ENCODE data around the gene CD40LG. TPM values are rescaled to one million over a fixed set of nuclear protein-coding genes. Genes with fewer than 3 reads are reported as not detected.

CD40LG gene
- total RNA-seq, 1 donor from 2014 or later, result not detected

DNA sequence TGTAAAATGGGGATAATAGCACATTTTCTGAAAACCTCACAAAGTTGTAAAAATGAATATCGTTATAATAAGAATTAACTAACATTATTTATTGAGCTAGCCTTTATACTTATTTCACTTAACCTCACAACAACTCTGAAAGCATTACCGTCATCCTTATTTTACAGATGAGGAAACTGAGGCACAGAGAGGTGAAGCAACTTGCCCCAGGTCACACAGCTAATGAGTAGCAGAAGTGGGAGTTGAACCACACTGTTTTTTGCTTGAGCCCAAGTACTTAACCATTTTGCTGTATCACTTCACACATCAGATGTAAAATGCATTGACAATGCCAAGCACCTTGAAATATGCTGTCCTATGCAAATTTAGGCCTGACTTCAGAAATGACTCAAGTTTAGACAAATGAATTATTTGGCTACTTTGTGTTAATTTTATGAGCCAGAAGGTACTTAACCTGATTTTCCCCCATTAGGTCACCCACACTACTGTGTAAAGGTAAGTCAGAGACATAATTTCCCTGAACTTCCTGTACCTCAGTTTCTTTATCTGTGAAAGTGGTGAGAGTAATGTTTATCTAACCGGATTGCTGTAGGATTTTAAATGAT, 23.1 kb downstream of the CD40LG start:
- no peak for DNase-seq (ENCODE audit: low read depth)
- TF ChIP-seq, protein P1, sequence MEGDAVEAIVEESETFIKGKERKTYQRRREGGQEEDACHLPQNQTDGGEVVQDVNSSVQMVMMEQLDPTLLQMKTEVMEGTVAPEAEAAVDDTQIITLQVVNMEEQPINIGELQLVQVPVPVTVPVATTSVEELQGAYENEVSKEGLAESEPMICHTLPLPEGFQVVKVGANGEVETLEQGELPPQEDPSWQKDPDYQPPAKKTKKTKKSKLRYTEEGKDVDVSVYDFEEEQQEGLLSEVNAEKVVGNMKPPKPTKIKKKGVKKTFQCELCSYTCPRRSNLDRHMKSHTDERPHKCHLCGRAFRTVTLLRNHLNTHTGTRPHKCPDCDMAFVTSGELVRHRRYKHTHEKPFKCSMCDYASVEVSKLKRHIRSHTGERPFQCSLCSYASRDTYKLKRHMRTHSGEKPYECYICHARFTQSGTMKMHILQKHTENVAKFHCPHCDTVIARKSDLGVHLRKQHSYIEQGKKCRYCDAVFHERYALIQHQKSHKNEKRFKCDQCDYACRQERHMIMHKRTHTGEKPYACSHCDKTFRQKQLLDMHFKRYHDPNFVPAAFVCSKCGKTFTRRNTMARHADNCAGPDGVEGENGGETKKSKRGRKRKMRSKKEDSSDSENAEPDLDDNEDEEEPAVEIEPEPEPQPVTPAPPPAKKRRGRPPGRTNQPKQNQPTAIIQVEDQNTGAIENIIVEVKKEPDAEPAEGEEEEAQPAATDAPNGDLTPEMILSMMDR (conservative IDR thresholded peaks at IDR 0.05; ENCODE audit: low read depth, low read length), result no peak

DNA sequence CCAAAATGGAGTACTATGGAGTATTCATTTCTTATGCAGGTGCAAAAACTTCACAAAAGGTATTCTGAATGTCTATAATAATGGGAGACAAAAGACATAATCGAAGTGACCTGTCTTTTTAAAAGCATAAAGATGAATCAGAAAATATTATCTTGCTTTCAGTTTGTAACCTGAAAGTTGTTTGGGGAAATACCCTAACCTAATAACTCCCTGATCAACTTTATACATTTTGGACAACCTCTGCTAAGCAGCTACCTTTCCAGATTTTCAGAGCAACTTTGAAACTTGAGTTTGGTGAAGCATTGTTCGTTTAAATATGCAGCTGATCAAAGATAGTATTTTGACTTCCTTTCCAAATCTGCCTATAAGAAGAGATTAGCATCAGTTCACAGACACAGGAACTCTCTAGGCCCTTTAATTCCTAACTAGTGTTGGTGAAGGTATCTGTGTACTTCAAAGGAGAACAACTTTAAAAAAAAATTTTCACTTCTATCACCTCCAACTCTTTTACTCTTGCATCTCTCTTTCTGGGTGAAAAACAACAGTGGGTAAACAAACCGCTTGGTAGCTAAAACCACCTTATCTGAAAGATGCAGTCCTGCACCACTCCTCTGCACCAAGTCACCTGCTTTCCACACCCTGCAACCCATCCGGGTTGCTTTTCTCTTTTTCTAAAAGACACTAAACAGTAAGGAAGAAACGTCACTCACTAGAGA, 26.5 kb downstream of the CD40LG start:
- TF ChIP-seq, protein P1 (conservative IDR thresholded peaks at IDR 0.05; ENCODE audit: low read depth, low read length), result no peak
- no peak for DNase-seq (ENCODE audit: low read depth)
- H3K4me3 ChIP-seq (ENCODE audit: low read depth, low read length), result no peak overlapping the region

More for the DNA sequence above, 23.1 kb downstream of the CD40LG start:
- no peak overlapping the region for H3K4me3 ChIP-seq (ENCODE audit: low read depth, low read length)

DNA sequence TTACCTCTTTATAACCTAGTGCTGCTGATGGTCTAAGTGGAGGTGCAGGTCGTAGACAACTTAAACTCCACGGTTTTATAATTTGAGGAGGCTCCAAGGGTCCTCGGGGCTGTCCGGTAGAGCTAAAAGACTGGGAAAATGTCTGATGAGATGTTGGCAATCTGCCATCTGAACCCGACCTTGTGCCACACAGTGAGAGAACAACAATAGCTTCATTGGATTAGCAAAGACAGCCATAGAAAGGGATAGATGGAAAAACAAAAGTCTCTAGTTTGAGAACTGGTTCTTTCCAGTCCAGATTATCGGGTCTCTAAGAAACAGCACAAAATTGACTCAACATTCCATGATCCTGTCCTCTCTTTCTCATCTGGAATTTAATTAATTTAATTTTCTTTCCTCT, 31.6 kb downstream of the CD40LG start:
- TF ChIP-seq, protein P1 (conservative IDR thresholded peaks at IDR 0.05; ENCODE audit: low read depth, low read length), result no peak
- no peak for DNase-seq (ENCODE audit: low read depth)
- no peak overlapping the region for H3K4me3 ChIP-seq (ENCODE audit: low read depth, low read length)

DNA sequence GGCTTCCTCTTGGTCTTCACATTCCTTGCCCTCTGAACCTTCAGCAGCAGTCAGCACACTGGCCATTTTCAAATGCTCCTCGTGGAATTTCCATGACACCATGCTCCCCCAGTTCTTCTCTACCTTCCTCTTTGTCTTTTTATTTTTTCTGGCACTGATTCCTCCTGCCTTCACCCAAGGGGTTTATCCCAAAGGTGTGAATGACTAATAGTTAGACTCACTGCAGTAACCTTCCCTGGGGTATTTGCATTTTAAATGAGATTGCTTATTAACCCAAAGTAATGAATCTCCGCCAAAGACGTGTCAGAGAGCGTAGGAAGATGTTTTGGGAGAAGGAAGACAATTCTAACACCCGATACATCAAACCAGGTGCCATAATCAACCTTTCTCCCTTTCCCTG, 36.2 kb downstream of the CD40LG start:
- no peak overlapping the region for H3K4me3 ChIP-seq (ENCODE audit: low read depth, low read length)
- TF ChIP-seq, protein P1 (conservative IDR thresholded peaks at IDR 0.05; ENCODE audit: low read depth, low read length), result no peak
- no peak for DNase-seq (ENCODE audit: low read depth)

DNA sequence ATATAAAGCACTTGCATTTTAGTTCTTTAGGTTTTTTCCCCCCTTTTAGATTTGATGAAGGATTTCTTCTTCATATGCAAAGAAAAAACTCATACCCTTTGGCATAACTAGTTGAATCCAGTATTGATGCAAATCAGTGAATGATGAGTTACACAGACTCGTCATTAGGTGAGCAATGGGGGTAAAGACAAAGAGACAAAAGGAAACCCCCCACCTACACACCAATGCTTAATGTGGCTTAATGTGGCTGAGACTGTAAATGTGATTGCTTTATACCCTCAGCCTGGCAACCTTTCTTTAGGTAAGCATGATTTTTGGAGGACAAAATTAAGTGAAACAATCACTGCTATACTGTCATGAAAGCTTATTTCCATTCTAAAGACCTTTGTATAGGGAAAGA, 39.5 kb downstream of the CD40LG start:
- H3K4me3 ChIP-seq (ENCODE audit: low read depth, low read length), result no peak overlapping the region
- TF ChIP-seq, protein P1 (conservative IDR thresholded peaks at IDR 0.05; ENCODE audit: low read depth, low read length), result no peak
- DNase-seq (ENCODE audit: low read depth), result no peak

DNA sequence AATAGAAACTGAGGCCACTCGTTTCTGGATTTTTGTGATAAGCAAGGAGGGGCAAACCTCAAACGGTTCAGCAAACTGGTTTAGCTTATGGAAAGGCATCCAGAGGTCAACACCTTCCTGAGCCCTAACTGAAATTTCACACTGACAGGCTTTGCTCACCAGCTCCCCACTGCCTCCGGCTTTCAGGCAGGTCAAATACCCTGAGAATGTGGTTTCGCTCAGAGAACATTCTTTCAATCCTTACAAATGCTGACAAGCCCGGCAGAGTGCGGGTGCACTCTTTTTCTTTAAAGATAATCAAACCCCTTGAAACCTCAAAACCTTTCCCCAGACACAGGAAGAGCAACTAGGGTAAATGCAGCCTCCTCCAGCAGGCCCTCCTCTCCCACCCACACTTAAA, 41.5 kb downstream of the CD40LG start:
- no peak for DNase-seq (ENCODE audit: low read depth)
- TF ChIP-seq, protein P1 (conservative IDR thresholded peaks at IDR 0.05; ENCODE audit: low read depth, low read length), result no peak
- no peak overlapping the region for H3K4me3 ChIP-seq (ENCODE audit: low read depth, low read length)

Data from epithelial cell of proximal tubule (primary cell).